ENCODE data around the gene OGG1.
"Not testable (repeated sequence)": the region's sequence is repeated elsewhere in the genome, so short reads cannot be mapped to it uniquely, and the experiment has no call there.

Gene OGG1

DNA sequence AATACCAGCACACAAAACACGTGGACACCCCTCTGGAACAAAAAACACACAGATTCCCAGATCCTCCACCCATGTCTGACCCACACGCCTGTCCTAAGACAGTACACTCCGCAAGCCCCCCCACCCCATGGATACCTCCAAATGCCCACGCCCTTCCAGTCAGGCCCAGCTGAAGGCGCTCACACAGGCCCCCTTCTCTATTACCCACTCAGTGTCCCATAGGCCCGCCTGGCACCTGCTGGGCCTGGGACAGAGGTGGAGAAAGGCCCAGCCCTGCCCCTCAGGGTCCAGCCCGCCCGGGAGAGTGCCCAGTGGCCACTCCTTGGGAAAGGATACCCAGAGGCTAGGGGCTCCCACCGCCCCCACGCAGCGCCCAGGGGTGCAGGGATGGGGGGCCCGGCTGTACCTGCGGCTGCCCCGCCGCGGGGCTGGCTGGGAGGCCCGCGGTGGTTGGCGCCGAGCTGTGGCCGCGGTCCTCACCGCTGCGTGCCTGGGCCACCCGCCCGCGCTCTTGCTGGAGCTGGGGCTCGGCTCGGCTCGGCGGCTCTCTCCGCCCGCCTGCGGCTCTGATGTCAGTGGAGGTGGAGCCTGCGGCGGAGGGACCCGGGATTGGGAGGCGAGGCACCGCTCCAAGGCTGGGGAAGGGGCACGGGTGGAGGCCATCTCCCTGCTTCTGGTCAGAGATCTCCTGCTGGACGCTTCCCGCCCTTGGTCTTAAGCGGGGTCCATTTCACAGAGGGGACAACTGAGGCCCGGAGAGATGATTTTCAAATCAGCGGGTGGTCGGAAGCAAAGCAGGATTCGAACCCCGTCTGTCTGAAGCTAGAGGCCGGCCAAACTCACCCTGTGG, 19.9 kb downstream of the OGG1 start, which contains the start of gene CAMK1:
Gene CAMK1 (minus strand): TSS at position 522 of the 850 bp plus-strand sequence. CDS start 2,198 bp downstream, outside the sequence.
- peak; percentile 69 for DNase-seq (ENCODE audit: low read depth)
- H3K4me3 ChIP-seq (ENCODE audit: low read length), result peak within 1 kb of the TSS; percentile 79
- TF ChIP-seq, protein P1, sequence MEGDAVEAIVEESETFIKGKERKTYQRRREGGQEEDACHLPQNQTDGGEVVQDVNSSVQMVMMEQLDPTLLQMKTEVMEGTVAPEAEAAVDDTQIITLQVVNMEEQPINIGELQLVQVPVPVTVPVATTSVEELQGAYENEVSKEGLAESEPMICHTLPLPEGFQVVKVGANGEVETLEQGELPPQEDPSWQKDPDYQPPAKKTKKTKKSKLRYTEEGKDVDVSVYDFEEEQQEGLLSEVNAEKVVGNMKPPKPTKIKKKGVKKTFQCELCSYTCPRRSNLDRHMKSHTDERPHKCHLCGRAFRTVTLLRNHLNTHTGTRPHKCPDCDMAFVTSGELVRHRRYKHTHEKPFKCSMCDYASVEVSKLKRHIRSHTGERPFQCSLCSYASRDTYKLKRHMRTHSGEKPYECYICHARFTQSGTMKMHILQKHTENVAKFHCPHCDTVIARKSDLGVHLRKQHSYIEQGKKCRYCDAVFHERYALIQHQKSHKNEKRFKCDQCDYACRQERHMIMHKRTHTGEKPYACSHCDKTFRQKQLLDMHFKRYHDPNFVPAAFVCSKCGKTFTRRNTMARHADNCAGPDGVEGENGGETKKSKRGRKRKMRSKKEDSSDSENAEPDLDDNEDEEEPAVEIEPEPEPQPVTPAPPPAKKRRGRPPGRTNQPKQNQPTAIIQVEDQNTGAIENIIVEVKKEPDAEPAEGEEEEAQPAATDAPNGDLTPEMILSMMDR (conservative IDR thresholded peaks at IDR 0.05; ENCODE audit: low read length), result no peak

DNA sequence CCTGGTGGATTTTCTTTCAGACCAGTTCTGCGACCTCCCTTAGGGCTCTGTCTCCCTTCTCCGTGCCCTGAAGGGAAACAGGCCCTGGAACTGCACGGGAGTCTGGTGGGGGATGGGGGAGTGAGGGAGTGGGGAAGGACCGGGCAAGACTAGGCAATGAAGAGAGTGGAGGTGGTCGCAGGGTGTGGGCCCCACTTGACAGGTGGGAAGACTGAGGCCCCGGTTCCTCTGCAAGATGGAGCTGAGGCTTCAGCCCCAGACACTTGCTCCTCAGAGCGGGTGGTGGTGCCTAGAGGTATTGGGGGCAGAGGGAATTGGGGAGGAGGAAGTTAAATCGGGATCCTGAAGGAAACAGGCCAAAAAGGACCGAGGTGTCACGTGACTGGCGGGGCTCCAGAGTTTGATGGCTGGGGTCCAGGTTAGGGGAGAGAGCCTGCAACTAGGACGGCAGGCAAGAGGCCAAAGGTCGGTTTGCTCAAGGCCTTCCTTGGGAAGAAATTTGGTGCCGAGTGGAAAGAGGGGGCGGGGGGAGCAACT, 20.6 kb downstream of the OGG1 start:
- H3K4me3 ChIP-seq (ENCODE audit: low read length), result peak overlapping the region; percentile 79
- DNase-seq (ENCODE audit: low read depth), result peak; percentile 26
- TF ChIP-seq, protein P1 (conservative IDR thresholded peaks at IDR 0.05; ENCODE audit: low read length), result no peak

DNA sequence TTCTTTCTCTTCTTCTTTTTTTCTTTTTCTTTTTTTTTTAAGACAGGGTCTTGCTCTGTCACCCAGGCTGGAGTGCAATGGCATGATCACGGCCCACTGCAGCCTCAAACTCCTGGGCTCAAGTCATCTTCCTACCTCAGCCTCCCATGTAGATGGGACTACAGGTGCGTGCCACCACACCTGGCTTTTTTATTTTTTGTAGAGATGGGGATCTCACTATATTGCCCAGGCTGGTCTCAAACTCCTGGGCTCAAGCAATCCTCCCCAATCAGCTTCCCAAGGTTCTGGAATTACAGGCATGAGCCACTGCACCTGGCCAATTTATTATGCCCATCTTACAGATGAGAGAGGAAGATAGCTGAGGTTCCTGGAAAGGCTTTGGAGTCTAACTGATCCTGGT, 21.3 kb downstream of the OGG1 start:
- not testable (repeated sequence) for DNase-seq (ENCODE audit: low read depth); H3K4me3 ChIP-seq (ENCODE audit: low read length)

DNA sequence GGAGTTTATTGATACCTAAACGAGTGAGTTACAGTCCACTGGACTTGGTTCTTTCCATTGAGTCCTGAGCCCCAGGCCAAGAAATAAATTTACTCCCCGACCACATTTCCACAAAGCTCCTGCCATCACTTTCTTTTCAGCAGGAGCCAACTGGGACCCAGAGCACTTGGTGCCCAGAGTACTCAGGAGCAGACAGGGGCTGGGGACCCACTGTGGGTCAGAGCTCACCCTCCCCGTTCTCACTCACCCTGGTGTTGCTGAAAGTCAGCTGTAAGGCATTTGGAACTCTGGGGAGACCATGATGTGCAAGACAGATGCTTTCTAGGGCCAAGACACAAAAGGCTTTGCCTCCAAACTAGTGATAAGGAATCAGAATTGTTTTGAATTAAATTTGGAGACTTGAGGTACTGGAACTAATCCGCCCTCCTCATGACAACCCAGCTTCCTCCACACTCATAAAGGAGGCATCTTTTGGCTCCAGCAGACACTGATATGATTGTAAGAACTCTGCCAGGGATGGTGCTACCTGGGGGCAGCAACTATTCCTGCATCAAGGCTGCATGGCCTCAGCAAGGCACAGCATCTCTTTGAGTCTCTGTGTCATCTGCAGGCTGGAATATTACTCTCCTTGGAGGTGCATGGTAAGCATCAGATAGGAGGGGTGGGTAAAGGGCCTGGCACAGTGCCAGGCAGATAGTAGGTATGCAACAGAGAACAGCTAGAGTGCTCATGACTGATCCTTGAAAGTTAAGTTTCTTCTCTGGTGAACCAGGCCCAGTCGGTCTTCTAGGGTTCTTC, 27.3 kb downstream of the OGG1 start:
- no peak for DNase-seq (ENCODE audit: low read depth)
- TF ChIP-seq, protein P1 (conservative IDR thresholded peaks at IDR 0.05; ENCODE audit: low read length), result no peak
- no peak overlapping the region for H3K4me3 ChIP-seq (ENCODE audit: low read length)

DNA sequence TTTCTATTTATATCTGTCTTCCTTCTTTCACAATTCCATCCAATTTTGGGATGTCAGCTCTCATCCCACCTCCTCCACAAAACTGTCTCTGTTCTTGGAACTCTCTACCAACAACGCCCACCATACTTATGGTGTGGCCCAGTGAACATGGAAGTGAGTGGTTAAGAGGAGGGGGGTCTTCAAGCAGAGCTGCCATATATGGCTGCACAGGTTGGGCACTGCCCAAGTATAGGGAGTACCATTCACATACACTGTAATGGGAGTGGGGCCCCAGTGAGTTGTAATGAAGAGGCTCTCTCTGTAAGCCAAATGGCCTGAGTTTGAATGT, 27.9 kb downstream of the OGG1 start:
- no peak for DNase-seq (ENCODE audit: low read depth)
- TF ChIP-seq, protein P1 (conservative IDR thresholded peaks at IDR 0.05; ENCODE audit: low read length), result no peak
- H3K4me3 ChIP-seq (ENCODE audit: low read length), result no peak overlapping the region

DNA sequence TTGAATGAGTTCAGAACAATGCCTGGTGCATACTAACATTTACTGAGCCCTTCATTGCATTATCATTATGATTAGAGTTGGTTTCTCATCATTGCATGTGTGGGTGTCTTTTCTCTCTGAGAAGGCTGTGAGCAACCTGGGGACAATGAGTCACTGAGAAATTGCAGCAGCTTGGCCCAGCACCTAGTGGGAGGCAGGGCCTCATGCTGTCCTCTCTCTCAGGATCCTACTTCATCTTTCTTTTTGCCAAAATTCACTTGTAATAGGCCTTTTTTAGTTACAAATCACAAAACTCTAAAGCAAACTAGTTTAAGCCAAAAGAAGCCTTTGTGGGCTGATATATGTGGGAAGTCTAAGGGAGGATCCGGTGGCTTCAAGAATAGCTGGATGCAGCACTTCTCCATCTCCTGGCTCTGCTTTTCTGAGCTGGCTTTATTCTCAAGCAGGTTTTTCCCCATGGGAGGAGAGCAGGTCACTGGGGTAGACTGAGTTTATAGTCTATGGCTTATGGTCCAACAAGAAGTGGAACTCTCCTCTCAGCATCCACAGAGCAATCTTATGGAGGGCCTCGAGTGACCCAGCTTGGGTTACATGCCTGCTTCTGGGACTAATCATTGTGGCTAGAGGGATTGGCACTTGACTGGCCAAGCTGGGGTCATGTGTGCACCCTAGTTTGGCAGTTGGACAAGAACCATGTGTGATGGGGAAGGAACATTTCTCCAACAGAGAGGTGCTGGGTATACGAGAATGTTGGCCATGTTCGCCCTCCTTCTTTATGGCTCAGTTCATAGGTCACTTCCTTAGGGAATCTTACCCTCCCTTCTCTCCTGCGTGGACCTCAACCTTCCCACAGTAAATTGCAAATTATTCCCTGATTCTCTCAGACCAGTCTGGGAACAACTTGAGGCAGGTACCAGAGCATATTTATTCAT, 28.7 kb downstream of the OGG1 start:
- DNase-seq (ENCODE audit: low read depth), result peak; percentile 76
- H3K4me3 ChIP-seq (ENCODE audit: low read length), result no peak overlapping the region
- TF ChIP-seq, protein P1 (conservative IDR thresholded peaks at IDR 0.05; ENCODE audit: low read length), result no peak
